ENCODE data around the gene NARS2.

- no peak for TF ChIP-seq CTCF (IDR thresholded peaks at IDR 0.05)
- TF ChIP-seq POLR2A (IDR thresholded peaks at IDR 0.05): no peak
Observed at GRCh38 chr11:78612721-78613377, 38.2 kb upstream of the NARS2 start.
